Spinal cord (tissue), 10 donors: ENCODE data around the gene SH3GL3. TPM values are rescaled to one million over a fixed set of nuclear protein-coding genes. Genes with fewer than 3 reads are reported as not detected.

ENCODE experiments used
- DNase-seq, 6 donors: peaks; one replicate each; pipeline versions ENCODE4 v3.0.0 to v3.0.0-alpha.2; 2013 to 2015; ENCODE audit warnings: low spot score in 6 of 6, low read depth in 4 of 6
- H3K27ac ChIP-seq: one replicate; pipeline ENCODE4 v1.5.1; 2013; ENCODE audit warnings: low read depth, low read length, control low read depth
- H3K27me3 ChIP-seq: one replicate; pipeline ENCODE4 v1.6.1; 2013; ENCODE audit warnings: low read length; ENCODE audit not compliant: control insufficient read depth, insufficient read depth
- H3K36me3 ChIP-seq: one replicate; pipeline ENCODE4 v1.6.1; 2013; ENCODE audit warnings: low read length; ENCODE audit not compliant: control insufficient read depth, insufficient read depth
- H3K4me1 ChIP-seq: one replicate; pipeline ENCODE4 v1.6.1; 2013; ENCODE audit warnings: low read length; ENCODE audit not compliant: control insufficient read depth, insufficient read depth
- H3K4me3 ChIP-seq: one replicate; pipeline ENCODE4 v1.5.1; 2013; ENCODE audit warnings: low read depth, low read length, control low read depth
- H3K9me3 ChIP-seq: one replicate; pipeline ENCODE4 v1.6.1; 2013; ENCODE audit warnings: low read length; ENCODE audit not compliant: control insufficient read depth, insufficient read depth
- WGBS: methylation state at CpG from one replicate; pipeline ENCODE4 v1.1.5; 2013; ENCODE audit warnings: missing lambda C conversion rate; ENCODE audit not compliant: insufficient coverage; 5-methylcytosine and 5-hydroxymethylcytosine counted together
- polyA plus RNA-seq, 2 donors: library from polyadenylated mRNA; unstranded; fragments of 120-200 nt; gene quantifications; one replicate each; pipeline ENCODE4 v1.2.1, GENCODE V29; 2013; ENCODE audit not compliant: insufficient read length in 2 of 2
- total RNA-seq, 2 donors: library from RNA; depleted of rRNA in 1 of 2; stranded (reverse); fragments of 120-200 nt in 1 of 2; fragments of >200 nt in 1 of 2; gene quantifications; one replicate each; pipeline versions ENCODE4 v1.2.3 to v1.2.4, GENCODE V29; 2013 to 2014
- donor health status: healthy.

The SH3GL3 gene
- total and polyA plus RNA-seq, 4 donors = 46.6 to 105 (median 89.5) TPM

DNA sequence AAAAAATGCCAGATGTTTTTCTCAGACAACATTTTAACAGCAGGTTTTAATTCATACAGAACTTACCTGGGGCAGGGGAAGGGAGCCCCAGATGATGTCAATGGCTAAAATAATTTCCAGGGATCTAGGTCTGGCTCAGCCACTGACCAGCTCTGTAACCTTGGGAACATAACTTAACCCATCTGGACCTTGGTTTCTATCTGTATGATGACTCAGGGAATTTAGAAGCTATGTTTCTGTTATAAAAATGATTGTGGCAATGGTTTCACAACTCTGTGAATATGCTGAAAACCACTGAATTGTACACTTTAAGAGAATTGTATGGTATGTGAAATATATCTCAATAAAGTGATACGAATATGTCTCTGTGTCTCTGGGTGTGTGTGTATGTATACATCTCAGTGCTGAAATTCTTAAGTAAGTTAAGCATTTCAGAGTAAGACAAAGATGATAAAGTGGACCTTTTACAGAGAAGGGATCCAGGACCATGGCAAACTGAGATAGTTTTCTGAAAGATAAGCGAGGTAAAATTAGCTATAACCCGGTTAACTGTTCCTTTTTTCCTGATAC is 2.9 kb downstream of the SH3GL3 start:
- Histone ChIP-seq H3K27ac (no peak overlapping the region), H3K9me3 (no peaks in the 10 kb centered on the region), H3K4me1 (peaks cover 28% of the 10 kb centered on the region), H3K4me3 (no peak overlapping the region), H3K27me3 (peaks cover 9% of the 10 kb centered on the region), H3K36me3 (no peaks in the 10 kb centered on the region)
- no peak for DNase-seq
- 86% methylated on average over 1 of the region's 3 CpGs for WGBS

DNA sequence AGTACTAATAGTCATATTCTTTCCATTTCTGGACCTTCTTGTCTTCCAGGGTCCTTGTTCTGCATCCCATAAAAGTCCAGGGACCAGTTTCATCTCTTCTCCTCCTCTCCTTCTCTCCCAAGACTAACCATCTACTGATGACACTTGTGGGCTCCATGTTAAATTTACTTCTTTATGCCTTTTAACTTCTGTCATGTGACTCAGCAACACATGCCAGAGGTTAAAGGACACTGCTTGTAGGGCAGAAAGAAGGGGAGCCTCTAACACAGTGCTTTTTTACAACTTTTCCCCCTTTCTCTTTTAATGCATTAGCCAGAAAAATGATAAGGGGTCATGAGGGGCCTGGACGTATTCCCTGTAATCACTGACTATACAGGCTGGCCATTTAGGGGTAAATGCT is 10.0 kb downstream of the SH3GL3 start:
- H3K36me3 ChIP-seq = no peaks in the 10 kb centered on the region
- no peaks in the 10 kb centered on the region for H3K27me3 ChIP-seq
- H3K27ac ChIP-seq = no peak overlapping the region
- H3K9me3 ChIP-seq = no peaks in the 10 kb centered on the region
- H3K4me1 ChIP-seq = no peaks in the 10 kb centered on the region
- H3K4me3 ChIP-seq = no peak overlapping the region
- DNase-seq = no peak
- WGBS = no CpG with 5 or more reads among the region's 1 CpG

DNA sequence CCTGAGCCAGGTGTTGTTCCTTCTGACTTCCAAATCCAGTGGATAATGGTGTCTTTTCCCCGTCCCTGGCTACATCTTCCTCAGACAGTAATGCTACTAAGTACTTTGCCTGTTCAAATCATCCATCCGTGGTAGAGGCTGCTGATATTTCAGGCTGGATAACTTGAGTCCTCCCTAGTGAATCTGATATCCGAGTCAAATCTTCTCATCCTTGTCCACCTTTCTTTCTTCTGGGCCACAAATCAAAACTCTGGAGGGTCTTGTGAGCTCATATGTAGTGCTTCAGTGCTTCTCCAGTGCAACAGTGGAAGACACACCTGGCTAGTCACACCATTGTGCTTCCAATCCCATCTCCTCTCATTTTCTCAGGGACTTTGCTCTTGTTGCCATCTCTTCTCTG is 11.2 kb downstream of the SH3GL3 start:
- H3K4me3 ChIP-seq = no peak overlapping the region
- no peaks in the 10 kb centered on the region for H3K36me3 ChIP-seq
- H3K27ac ChIP-seq = no peak overlapping the region
- WGBS = 96% methylated on average over 2 of the region's 3 CpGs
- H3K27me3 ChIP-seq = no peaks in the 10 kb centered on the region
- no peaks in the 10 kb centered on the region for H3K9me3 ChIP-seq
- no peak for DNase-seq
- no peaks in the 10 kb centered on the region for H3K4me1 ChIP-seq

DNA sequence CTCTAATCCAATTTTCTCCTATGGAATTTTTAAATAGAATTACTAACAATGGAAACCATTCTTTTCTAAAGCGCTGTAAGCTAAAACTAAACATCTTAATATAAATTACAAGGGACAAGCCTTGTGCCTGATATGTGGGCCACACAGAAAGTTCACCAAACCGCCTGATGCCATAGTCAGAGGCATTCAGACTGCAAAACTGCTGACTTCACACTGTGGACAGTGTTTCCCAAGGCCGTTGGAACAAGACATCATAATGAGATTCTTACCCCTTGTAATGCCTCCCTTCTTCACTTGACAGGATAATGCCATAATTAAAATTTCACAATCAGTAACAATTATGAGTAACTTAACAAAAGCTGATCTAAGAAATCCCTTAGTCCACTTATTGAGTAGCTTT is 14.9 kb downstream of the SH3GL3 start:
- H3K27ac ChIP-seq = no peak overlapping the region
- 88% methylated on average over 2 of the region's 3 CpGs for WGBS

DNA sequence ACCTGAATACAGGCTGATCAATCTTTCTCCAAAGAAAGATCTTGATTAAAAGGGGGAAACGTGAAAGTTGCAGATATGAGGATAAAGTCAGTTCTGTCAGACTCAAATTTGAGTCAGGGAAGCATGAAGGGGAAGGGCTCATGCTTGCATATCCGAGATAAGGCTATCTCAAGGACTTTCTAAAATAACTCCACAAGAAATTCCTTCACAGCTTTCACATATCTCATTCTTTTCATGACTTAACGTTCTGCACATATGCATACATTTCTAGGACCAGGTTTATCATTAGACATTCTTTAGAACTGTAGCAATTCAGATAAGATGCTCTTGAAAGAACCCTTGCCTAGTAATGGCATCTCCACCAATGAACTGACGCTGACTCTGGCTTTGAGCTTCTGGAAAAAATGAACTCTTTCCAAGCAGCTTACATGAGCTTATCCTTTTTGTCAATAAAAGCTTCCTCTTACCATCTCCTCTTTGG is 15.9 kb downstream of the SH3GL3 start:
- 80% methylated on average over 2 of the region's 4 CpGs for WGBS
- Histone ChIP-seq H3K36me3 (no peaks in the 10 kb centered on the region), H3K27ac (no peak overlapping the region), H3K4me1 (no peaks in the 10 kb centered on the region), H3K9me3 (no peaks in the 10 kb centered on the region), H3K27me3 (no peaks in the 10 kb centered on the region), H3K4me3 (no peak overlapping the region)
- DNase-seq = no peak

More for the DNA sequence above, 14.9 kb downstream of the SH3GL3 start:
- Histone ChIP-seq H3K27me3 (no peaks in the 10 kb centered on the region), H3K36me3 (no peaks in the 10 kb centered on the region), H3K4me3 (no peak overlapping the region), H3K4me1 (no peaks in the 10 kb centered on the region), H3K9me3 (no peaks in the 10 kb centered on the region)
- DNase-seq = no peak

DNA sequence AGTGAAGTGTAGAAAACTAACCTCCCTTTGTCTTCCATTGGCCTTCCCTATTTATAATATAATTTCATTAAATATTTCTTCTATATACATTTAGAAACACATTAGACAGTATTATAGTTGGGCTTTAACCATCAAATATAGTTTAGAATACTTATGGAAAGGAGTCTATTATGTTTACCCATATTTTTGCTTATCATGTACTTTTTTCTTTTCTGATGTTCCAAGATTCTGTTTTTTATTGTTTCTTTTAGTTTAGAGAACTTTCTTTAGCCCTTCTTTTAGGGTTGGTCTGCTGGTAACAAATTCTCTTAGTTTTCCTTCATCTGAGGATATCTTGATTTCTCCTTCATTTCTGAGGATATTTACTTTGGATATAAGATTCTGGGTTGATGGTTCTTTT is 23.7 kb downstream of the SH3GL3 start:
- DNase-seq = no peak
- no peak overlapping the region for H3K27ac ChIP-seq
- no peaks in the 10 kb centered on the region for H3K9me3 ChIP-seq
- H3K4me1 ChIP-seq = no peaks in the 10 kb centered on the region
- H3K27me3 ChIP-seq = no peaks in the 10 kb centered on the region
- no peak overlapping the region for H3K4me3 ChIP-seq
- no peaks in the 10 kb centered on the region for H3K36me3 ChIP-seq

DNA sequence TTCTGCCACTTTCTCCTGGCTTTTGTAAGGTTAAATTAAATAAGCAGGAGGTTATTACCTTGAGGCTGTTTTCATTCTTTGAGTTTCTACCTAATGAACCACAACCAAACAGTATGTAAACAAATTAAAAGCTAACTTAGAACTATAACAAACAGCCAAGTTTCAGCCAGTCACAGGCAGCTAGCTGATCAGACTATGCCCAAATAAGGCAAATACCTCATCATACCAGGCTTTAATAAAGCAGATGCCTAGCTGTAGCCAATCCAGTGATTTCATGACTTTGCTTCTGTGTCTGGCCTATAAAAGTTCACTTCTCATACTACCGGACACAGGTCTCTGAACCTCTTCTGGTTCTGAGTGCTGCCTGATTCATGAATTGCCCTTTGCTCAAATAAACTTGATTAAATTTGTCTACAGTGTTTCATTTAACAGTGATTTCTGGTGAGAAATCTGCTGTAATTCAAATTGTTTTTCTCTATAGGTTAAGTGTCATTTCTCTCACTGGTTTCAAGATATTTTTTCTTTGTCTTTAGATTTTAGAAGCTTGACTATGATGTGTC is 24.2 kb downstream of the SH3GL3 start:
- Histone ChIP-seq H3K9me3 (no peaks in the 10 kb centered on the region), H3K27ac (no peak overlapping the region), H3K27me3 (no peaks in the 10 kb centered on the region), H3K4me3 (no peak overlapping the region), H3K4me1 (no peaks in the 10 kb centered on the region), H3K36me3 (no peaks in the 10 kb centered on the region)
- no peak for DNase-seq
- WGBS = no CpG with 5 or more reads among the region's 1 CpG

DNA sequence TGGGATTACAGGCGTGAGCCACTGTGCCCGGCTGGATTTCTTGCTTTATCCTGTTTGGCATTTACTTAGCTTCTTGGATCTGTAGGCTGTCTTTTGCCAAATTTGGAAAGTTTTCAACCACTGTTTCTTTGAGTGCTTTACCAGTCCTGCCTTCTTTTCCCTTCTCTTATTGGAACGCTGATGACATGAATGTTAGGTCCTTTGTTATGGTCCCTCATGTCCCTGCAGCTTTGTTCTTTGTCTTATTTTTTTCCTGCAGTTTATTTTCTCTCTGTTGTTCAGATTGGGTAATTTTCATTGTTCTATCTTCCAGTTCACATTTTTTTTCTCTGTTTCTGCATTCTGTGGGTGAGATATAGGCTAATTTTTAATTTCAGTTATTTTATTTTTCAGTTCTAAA is 25.0 kb downstream of the SH3GL3 start:
- DNase-seq = no peak
- Histone ChIP-seq H3K4me3 (no peak overlapping the region), H3K9me3 (no peaks in the 10 kb centered on the region), H3K36me3 (no peaks in the 10 kb centered on the region), H3K27ac (no peak overlapping the region), H3K4me1 (no peaks in the 10 kb centered on the region), H3K27me3 (no peaks in the 10 kb centered on the region)
- WGBS = 81% methylated on average over 2 of the region's 3 CpGs

DNA sequence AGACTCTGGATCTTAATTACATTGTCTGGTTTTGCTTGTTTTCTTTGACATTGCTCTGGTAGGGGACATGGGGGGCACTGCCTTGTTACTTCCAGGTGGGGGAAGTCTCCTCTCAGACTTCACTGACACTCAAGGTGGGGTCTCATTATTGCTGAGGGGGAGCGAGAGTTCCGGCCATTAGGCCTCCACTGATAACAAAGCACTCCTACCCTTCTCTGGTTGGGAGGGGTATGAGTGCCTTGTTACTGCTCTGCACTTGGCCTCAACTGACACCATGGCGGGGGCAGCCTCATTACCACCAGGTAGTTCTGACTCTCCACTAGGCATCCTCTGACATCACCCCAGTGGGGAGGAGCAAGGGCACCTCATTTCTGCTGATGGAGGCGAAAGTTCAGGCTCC is 25.7 kb downstream of the SH3GL3 start:
- Histone ChIP-seq H3K9me3 (no peaks in the 10 kb centered on the region), H3K27ac (no peak overlapping the region), H3K4me1 (no peaks in the 10 kb centered on the region), H3K4me3 (no peak overlapping the region), H3K27me3 (no peaks in the 10 kb centered on the region), H3K36me3 (no peaks in the 10 kb centered on the region)
- no CpG with 5 or more reads among the region's 4 CpGs for WGBS
- DNase-seq = no peak

DNA sequence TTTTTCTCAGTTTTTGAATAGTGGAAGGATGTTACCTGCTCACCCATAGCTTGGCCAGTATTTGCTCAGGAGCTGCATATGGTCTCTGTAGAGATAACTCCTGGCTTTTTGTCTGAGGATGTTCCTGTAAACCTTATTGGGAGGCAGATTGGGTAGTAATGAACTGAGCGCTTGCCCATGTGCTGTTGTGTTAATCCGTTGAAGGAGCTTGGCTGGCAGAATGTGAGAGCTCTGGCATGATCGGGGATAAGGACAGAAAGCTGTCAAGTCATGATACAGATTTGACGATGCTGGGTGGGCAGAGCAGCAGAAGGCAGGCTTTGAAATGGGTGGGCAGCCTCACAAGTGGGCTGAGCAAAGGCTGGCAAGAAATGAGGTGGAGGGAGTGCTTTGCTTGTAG is 27.4 kb downstream of the SH3GL3 start:
- Histone ChIP-seq H3K27ac (no peak overlapping the region), H3K9me3 (no peaks in the 10 kb centered on the region), H3K4me3 (no peak overlapping the region), H3K4me1 (no peaks in the 10 kb centered on the region), H3K36me3 (no peaks in the 10 kb centered on the region), H3K27me3 (no peaks in the 10 kb centered on the region)
- 69% methylated on average over 4 of the region's 4 CpGs for WGBS
- peak in 1 of 6 donors; percentile 82 for DNase-seq
